Activated CD4-positive, alpha-beta T cell treated with anti-CD3 and anti-CD28 coated beads, Interleukin-2, Interleukin-4, amounts not matched to agents 100 ng/mL and 50 ng/mL, durations not matched to agents 16 hours and 8 hours (primary cell): ENCODE results near the gene FIBCD1.

ENCODE experiments used
- DNase-seq: peaks from one replicate; pipeline ENCODE4 v3.0.0-alpha.2; 2020; ENCODE audit warnings: low spot score

Gene FIBCD1

GRCh38 chr9:130894546-130894945 lies 44.5 kb downstream of the FIBCD1 start:
- no peak for DNase-seq

DNA sequence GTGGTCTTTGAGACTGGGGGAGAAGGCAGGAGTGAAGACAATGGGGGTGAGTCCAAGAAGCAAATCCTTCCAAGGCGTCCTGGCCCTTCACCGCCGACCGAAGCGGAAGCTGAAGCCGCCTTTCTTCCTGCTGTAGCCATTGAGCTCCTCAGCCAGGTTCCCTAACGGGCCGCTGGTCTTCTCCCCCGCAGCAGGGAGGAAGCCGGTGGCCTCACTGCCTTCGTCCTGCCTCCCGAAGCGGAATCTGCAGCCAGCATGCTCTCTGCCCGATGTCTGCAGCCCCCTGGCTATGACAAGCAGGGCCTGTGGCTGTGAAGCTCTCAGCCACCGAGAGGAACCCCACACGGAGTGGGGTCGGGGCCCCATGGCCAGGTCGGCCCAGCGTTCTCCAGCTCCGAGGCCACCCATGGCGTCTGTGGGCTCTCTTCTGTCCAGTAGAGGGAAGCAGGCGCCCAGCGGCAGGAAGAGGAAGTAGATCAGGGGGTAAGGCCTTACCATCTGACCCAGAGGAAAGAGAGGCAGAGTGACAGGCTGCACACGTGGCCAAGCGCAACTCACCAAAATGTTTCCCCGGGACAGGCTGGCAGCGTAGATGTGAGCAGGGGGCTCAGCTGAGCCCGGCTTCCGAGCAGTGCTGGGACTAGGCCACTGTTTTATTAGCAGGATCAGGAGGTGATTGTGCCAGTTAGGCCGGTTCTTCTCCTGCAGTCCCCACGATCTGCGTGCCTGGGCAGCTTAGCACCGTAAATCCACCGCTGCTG lies 45.5 kb downstream of the FIBCD1 start:
- no peak for DNase-seq

- no peak for DNase-seq
Measured at GRCh38 chr9:130892477-130893304, 46.4 kb downstream of the FIBCD1 start.

DNA sequence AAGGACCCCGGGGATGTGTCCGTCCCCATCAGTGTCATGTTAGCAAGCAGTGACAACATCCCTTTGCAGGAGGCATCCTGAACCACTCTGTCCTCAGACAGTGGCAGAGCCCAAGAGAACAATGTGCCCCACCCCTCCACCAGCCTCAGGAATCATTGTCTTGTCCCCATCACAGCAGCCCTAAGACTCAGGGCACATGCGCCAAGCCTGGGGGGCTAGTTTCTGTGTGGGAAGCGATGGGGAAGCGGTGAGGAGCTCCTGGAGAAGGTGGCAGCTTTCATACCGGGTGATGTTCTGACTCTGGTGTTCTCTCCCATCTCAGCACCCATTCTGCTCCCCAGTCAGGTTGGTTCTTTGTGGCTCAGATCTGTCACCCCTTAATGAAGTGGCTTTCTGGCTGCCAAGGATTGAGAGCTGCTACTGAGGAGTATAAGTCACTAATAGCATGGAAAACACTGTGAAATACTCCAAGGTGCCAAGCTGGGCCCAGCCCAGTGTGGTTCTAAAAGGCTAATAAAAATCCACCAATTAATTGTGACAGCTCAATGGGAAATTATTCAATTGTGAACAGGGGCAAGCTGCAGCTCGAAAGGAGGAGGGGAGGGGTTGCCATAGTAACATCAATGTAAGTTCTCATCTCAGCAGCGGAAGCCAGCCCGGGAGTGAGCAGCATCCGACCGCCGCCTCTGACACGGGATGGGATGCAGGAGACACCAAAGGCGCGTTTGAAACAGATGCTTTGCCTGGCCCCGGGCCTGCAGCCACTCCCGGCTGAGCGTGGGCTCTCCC lies 47.2 kb downstream of the FIBCD1 start:
- DNase-seq: no peak

GRCh38 chr9:130890870-130891687 lies 48.0 kb downstream of the FIBCD1 start:
- DNase-seq: no peak

DNA sequence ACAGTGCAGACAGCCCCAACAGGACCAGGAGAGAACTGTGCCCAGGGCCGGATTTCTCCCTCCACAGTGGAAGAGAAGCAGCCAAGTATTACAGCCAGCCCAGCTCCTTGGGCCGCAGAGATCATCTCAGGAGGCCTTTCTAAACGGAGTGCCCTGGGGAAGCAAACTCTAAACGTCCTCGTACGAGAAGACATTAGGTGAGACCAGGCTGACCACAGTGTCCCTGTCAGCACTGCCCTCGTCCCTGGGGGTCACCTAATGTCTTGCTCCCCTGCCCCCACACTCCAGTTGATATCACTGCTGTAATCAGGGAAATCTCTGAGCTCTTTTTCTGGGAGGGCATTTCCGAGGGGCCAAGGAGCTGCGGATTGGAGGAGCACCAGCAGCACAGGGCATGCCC lies 48.9 kb downstream of the FIBCD1 start:
- no peak for DNase-seq

GRCh38 chr9:130888146-130888885 lies 50.7 kb downstream of the FIBCD1 start:
- DNase-seq: no peak

- DNase-seq: no peak
Measured at GRCh38 chr9:130887494-130888144, 51.4 kb downstream of the FIBCD1 start.

DNA sequence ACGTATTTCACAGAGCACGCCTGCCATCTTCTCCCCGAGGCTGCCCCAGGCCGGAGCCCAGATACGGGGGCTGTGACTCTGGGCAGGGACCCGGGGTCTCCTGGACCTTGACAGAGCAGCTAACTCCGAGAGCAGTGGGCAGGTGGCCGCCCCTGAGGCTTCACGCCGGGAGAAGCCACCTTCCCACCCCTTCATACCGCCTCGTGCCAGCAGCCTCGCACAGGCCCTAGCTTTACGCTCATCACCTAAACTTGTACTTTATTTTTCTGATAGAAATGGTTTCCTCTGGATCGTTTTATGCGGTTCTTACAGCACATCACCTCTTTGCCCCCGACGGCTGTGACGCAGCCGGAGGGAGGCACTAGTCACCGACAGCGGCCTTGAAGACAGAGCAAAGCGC lies 52.1 kb downstream of the FIBCD1 start:
- no peak for DNase-seq

- no peak for DNase-seq
Measured at GRCh38 chr9:130885484-130886375, 53.3 kb downstream of the FIBCD1 start.

DNA sequence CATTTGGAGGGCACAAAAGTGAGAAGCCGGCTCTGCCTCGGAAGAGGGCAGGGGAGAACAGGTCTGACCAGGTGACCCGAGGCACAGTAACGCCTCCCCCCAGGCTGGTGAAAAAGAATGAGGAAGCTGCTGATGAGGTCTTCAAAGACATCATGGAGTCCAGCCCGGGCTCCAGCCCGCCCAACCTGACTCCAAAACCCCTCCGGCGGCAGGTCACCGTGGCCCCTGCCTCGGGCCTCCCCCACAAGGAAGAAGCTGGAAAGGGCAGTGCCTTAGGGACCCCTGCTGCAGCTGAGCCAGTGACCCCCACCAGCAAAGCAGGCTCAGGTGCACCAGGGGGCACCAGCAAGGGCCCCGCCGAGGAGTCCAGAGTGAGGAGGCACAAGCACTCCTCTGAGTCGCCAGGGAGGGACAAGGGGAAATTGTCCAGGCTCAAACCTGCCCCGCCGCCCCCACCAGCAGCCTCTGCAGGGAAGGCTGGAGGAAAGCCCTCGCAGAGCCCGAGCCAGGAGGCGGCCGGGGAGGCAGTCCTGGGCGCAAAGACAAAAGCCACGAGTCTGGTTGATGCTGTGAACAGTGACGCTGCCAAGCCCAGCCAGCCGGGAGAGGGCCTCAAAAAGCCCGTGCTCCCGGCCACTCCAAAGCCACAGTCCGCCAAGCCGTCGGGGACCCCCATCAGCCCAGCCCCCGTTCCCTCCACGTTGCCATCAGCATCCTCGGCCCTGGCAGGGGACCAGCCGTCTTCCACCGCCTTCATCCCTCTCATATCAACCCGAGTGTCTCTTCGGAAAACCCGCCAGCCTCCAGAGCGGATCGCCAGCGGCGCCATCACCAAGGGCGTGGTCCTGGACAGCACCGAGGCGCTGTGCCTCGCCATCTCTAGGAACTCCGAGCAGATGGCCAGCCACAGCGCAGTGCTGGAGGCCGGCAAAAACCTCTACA lies 54.2 kb downstream of the FIBCD1 start:
- DNase-seq: no peak

GRCh38 chr9:130884111-130884531 lies 54.9 kb downstream of the FIBCD1 start:
- DNase-seq: no peak

DNA sequence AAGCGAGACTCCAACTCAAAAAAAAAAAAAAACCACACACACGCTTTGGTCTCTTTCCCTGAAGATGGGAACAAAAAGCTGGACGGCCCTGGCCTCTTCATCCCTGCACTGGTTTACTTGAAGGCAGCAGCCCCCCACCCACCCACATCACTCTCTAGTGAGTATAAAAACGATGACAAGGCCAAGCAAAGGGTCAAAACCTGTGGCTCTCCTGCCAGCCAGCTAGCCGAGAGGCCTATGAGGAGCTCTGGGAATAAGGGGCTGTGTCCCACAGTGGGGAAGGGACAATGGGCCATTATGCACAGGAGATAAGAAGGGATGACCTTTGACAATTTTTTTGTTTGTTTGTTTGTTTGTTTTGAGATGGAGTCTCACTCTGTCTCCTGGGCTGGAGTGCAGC lies 55.6 kb downstream of the FIBCD1 start:
- no peak for DNase-seq

DNA sequence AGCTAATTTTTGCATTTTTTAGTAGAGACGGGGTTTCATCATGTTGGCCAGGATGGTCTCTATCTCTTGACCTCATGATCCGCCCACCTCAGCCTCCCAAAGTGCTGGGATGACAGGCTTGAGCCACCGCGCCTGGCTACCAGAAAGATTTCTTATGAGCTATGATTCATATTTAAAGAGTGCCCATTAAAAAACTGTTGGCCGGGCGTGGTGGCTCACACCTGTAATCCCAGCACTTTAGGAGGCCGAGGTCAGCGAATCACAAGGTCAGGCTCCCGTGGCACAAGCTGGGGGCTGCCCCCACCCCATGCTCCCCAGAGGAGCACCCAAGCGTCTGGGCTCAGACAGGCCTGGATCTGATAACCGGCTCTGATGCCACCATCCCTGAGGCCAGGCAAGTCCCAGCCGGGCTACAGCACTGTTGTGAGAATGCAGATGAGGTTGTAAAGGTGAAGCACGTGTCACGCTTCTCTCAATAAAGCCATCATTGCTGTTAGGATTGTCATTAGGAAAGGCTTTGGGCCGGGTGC lies 56.3 kb downstream of the FIBCD1 start:
- DNase-seq: no peak

GRCh38 chr9:130881516-130881915 lies 57.5 kb downstream of the FIBCD1 start:
- DNase-seq: no peak

DNA sequence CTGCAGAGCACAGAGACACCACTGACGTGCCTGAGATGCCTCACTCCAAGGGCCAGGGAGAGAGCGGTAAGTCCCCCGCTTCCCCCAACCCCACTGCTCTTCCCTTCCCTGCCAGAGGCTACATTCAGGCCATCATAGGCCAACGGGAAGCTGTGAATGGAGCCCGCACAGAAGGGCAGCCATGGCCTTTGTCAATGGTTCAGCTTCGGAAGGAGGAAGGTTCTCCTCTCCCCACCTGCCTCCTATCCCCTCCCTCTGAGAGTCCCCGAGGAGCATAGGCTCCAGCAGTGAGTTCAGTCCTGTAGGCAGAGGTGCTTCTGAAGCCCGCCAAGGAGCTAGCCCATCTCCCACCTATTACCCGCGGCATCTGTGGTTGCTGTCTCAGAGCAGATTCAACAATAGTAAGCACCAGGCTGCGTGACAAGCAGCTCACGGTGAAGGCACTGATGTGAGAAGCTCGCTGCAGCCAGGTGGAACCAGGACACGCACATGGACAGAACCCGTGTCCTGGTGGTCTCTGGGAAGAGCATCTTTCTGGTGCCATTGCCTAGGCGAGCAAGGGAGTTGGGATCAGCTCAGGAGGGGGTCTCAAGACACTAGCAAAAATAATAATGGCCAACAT lies 58.3 kb downstream of the FIBCD1 start:
- DNase-seq: no peak

DNA sequence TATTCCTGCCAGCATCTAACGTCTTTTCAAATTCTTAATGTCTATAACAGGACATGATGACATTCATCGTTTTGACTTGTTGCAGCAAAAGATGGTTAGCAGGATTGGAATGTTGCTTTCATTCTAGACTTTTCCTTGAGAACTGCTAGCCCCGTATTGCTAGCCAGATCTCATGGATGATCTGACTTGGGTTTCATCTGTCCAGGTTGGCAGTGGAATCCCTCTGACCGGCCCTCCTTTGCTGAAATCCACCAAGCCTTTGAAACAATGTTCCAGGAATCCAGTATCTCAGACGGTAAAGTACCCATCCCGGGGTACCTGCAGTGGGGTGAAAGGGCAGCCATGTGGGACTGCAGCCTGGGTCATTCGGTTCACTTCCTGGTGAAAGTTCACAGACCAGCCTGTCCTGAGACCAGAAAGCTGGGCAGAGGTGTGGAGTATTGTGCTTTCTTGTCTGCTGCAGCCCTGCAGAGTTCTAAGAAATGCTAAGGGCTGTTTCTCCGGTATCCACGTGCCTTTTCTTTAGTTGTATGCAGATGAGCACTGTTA lies 59.1 kb downstream of the FIBCD1 start:
- no peak for DNase-seq
